ENCODE data around the gene FBP1. TPM values are rescaled to one million over a fixed set of nuclear protein-coding genes. Genes with fewer than 3 reads are reported as not detected.
"Not testable (repeated sequence)": the region's sequence is repeated elsewhere in the genome, so short reads cannot be mapped to it uniquely, and the experiment has no call there.

FBP1 gene
- total RNA-seq, 2 experiments from 2014 or later: 3.0 to 3.6 TPM

DNA sequence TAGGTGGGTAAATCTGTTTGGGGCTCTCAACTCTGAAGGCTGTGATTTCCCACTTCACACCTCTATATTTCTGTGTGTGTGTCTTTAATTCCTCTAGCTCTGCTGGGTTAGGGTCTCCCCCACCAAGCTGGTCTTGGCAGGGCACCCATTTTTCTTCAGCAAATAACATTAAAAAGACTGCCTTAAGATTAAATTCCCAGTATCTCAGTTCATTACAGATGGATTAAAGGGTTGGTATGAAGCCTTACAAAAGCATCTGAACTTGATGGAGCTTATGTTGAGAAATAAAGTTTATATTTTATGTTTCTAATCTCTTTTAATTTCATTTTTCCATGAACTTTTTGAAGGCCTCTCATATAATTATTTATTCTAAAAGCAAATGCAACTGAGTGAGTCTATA lies 72.8 kb downstream of the FBP1 start:
- no peak overlapping the region for H3K4me3 Mint-ChIP-seq
- H3K4me1 ChIP-seq (ENCODE audit: insufficient read depth, low read length): no peaks in the 10 kb centered on the region
- H3K36me3 ChIP-seq (ENCODE audit: insufficient read depth, low read length): no peaks in the 10 kb centered on the region
- H3K9me3 Mint-ChIP-seq: no peaks in the 10 kb centered on the region
- H3K4me1 Mint-ChIP-seq (ENCODE audit: low read depth): no peaks in the 10 kb centered on the region
- H3K27me3 ChIP-seq (ENCODE audit: control insufficient read depth in 1 of 2, insufficient read depth in 2 of 2, low read length in 2 of 2): peaks cover 0 to 8% of the 10 kb centered on the region in 2 experiments
- CTCF ChIA-PET: no interaction called here
- ATAC-seq (ENCODE audit: poor library complexity) (no peak), DNase-seq (no peak)
- POLR2A ChIA-PET: no interaction called here
- no peaks in the 10 kb centered on the region for H3K36me3 Mint-ChIP-seq (ENCODE audit: low read depth)
- TF ChIP-seq, protein P1, sequence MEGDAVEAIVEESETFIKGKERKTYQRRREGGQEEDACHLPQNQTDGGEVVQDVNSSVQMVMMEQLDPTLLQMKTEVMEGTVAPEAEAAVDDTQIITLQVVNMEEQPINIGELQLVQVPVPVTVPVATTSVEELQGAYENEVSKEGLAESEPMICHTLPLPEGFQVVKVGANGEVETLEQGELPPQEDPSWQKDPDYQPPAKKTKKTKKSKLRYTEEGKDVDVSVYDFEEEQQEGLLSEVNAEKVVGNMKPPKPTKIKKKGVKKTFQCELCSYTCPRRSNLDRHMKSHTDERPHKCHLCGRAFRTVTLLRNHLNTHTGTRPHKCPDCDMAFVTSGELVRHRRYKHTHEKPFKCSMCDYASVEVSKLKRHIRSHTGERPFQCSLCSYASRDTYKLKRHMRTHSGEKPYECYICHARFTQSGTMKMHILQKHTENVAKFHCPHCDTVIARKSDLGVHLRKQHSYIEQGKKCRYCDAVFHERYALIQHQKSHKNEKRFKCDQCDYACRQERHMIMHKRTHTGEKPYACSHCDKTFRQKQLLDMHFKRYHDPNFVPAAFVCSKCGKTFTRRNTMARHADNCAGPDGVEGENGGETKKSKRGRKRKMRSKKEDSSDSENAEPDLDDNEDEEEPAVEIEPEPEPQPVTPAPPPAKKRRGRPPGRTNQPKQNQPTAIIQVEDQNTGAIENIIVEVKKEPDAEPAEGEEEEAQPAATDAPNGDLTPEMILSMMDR (IDR thresholded peaks at IDR 0.05): no peak
- H3K27ac ChIP-seq (ENCODE audit: low read depth in 1 of 2, low read length in 2 of 2): no peak overlapping the region
- H3K9me3 ChIP-seq (ENCODE audit: control insufficient read depth in 1 of 2, insufficient read depth in 1 of 2, low read length in 2 of 2): no peaks in the 10 kb centered on the region
- intact Hi-C loops (cut with DNase I, micrococcal nuclease): no loop called here
- H3K27ac Mint-ChIP-seq: no peak overlapping the region
- peaks cover 9% of the 10 kb centered on the region for H3K27me3 Mint-ChIP-seq
- H3K4me3 ChIP-seq (ENCODE audit: low read length): no peak overlapping the region

DNA sequence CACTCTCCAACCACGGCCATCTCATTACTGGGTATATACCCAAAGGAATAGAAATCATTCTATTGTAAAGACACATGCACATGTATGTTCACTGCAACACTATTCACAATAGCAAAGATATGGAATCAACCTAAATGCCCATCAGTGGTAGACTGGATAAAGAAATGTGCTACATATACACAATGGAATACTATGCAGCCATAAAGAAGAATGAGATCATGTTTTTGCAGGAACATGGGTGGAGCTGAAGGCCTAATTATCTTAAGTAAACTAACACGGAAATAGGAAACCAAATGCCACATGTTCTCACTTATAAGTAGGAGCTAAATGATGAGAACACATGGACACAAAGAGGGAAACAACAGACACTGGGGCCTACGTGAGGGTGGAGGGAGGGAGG lies 75.0 kb downstream of the FBP1 start:
- ATAC-seq (ENCODE audit: poor library complexity); H3K27ac Mint-ChIP-seq; H3K27ac ChIP-seq (ENCODE audit: low read depth in 1 of 2, low read length in 2 of 2); H3K4me1 ChIP-seq (ENCODE audit: insufficient read depth, low read length); H3K9me3 ChIP-seq (ENCODE audit: control insufficient read depth in 1 of 2, insufficient read depth in 1 of 2, low read length in 2 of 2); DNase-seq; H3K27me3 Mint-ChIP-seq; H3K27me3 ChIP-seq (ENCODE audit: control insufficient read depth in 1 of 2, insufficient read depth in 2 of 2, low read length in 2 of 2); H3K4me1 Mint-ChIP-seq (ENCODE audit: low read depth); POLR2A ChIA-PET; H3K36me3 Mint-ChIP-seq (ENCODE audit: low read depth); H3K4me3 Mint-ChIP-seq; H3K9me3 Mint-ChIP-seq; H3K4me3 ChIP-seq (ENCODE audit: low read length); H3K36me3 ChIP-seq (ENCODE audit: insufficient read depth, low read length); intact Hi-C loops (cut with DNase I, micrococcal nuclease); CTCF ChIA-PET: not testable (repeated sequence)

DNA sequence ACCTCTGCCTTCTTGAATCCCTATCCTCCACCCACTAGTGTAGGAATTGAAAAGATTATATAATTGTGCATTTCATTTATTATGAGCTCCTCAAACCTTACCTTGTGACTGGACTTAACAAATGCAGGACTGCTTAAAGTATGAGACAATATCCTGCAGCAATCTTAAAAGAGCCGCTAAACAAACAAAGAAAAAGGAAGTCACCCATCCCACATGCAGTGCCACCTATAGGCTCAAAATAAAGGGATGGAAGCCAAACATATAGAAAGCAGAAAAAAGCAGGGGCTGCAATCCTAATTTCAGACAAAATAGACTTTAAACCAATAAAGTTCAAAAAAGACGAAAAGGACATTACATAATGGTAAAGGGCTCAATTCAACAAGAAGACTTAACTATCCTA lies 75.8 kb downstream of the FBP1 start:
- peaks cover 8% of the 10 kb centered on the region for H3K27me3 Mint-ChIP-seq
- no peak overlapping the region for H3K27ac Mint-ChIP-seq
- H3K36me3 Mint-ChIP-seq (ENCODE audit: low read depth): no peaks in the 10 kb centered on the region
- H3K9me3 Mint-ChIP-seq: no peaks in the 10 kb centered on the region
- ChIA-PET CTCF (no interaction called here), POLR2A (no interaction called here)
- ATAC-seq (ENCODE audit: poor library complexity) (no peak), DNase-seq (no peak)
- Histone ChIP-seq H3K4me1 (ENCODE audit: insufficient read depth, low read length) (no peaks in the 10 kb centered on the region), H3K27ac (ENCODE audit: low read depth in 1 of 2, low read length in 2 of 2) (no peak overlapping the region), H3K4me3 (ENCODE audit: low read length) (no peak overlapping the region), H3K36me3 (ENCODE audit: insufficient read depth, low read length) (no peaks in the 10 kb centered on the region), H3K9me3 (ENCODE audit: control insufficient read depth in 1 of 2, insufficient read depth in 1 of 2, low read length in 2 of 2) (no peaks in the 10 kb centered on the region), H3K27me3 (ENCODE audit: control insufficient read depth in 1 of 2, insufficient read depth in 2 of 2, low read length in 2 of 2) (peaks cover 0 to 3% of the 10 kb centered on the region in 2 experiments)
- no peaks in the 10 kb centered on the region for H3K4me1 Mint-ChIP-seq (ENCODE audit: low read depth)
- intact Hi-C loops (cut with DNase I, micrococcal nuclease): no loop called here
- TF ChIP-seq, protein P1 (IDR thresholded peaks at IDR 0.05): no peak
- no peak overlapping the region for H3K4me3 Mint-ChIP-seq

DNA sequence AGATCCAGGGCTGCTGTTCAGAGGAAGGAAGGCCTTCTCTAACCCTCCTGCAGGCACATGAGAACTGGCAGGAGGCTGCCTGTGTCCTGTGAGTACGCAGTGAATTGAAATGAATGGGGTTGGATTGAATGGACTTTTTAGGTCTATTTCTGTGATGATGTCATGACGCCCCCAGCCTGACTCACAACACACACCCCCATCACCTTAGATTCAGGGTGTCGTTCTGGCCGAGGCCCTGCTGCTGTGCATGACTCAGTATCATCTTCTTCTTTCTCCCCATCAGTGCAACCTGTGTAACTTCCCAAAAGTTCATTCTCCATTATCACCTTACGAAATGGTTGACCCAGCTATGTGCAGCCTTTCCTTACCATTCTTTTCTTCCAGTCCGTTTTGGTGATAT lies 79.1 kb downstream of the FBP1 start:
- H3K9me3 Mint-ChIP-seq: no peaks in the 10 kb centered on the region

More for the DNA sequence above, 79.1 kb downstream of the FBP1 start:
- CTCF ChIA-PET: no interaction called here
- H3K27ac Mint-ChIP-seq: no peak overlapping the region
- H3K36me3 ChIP-seq (ENCODE audit: insufficient read depth, low read length): no peaks in the 10 kb centered on the region
- peaks cover 0 to 3% of the 10 kb centered on the region in 2 experiments for H3K27me3 ChIP-seq (ENCODE audit: control insufficient read depth in 1 of 2, insufficient read depth in 2 of 2, low read length in 2 of 2)
- TF ChIP-seq, protein P1 (IDR thresholded peaks at IDR 0.05): no peak
- no peak for DNase-seq
- no peaks in the 10 kb centered on the region for H3K36me3 Mint-ChIP-seq (ENCODE audit: low read depth)
- no peak overlapping the region for H3K4me3 ChIP-seq (ENCODE audit: low read length)
- no peaks in the 10 kb centered on the region for H3K4me1 Mint-ChIP-seq (ENCODE audit: low read depth)
- ATAC-seq (ENCODE audit: poor library complexity): no peak
- no peaks in the 10 kb centered on the region for H3K9me3 ChIP-seq (ENCODE audit: control insufficient read depth in 1 of 2, insufficient read depth in 1 of 2, low read length in 2 of 2)
- no peak overlapping the region for H3K4me3 Mint-ChIP-seq
- intact Hi-C loops (cut with DNase I, micrococcal nuclease): no loop called here
- H3K27me3 Mint-ChIP-seq: peaks cover 8% of the 10 kb centered on the region
- no peak overlapping the region for H3K27ac ChIP-seq (ENCODE audit: low read depth in 1 of 2, low read length in 2 of 2)
- POLR2A ChIA-PET: no interaction called here
- no peaks in the 10 kb centered on the region for H3K4me1 ChIP-seq (ENCODE audit: insufficient read depth, low read length)
